SK-N-SH treated with all-trans-retinoic acid at 6 μM for 48 hours (cell line): ENCODE data around the gene SCUBE2.
"Not testable (repeated sequence)": the region's sequence is repeated elsewhere in the genome, so short reads cannot be mapped to it uniquely, and the experiment has no call there.

Experiments used
- ATAC-seq: fragments of 200-7000 bp; cut with Tn5 transposase; 3 replicates; pipeline ENCODE4 v1.9.1; 2020; ENCODE audit warnings: mild to moderate bottlenecking, moderate library complexity
- BACH2 ChIP-seq: fragments of 250-450 bp; sonication (Bioruptor Pico); IDR thresholded peaks from 2 replicates; pipeline ENCODE4 v1.9.0; 2021; ENCODE audit warnings: mild to moderate bottlenecking, borderline replicate concordance
- CSDC2 ChIP-seq: fragments of 250-450 bp; sonication (Bioruptor Pico); IDR thresholded peaks from 2 replicates; pipeline ENCODE4 v1.5.0; 2020; ENCODE audit warnings: mild to moderate bottlenecking, moderate library complexity
- ISL1 ChIP-seq: fragments of 250-450 bp; sonication (Bioruptor Pico); IDR thresholded peaks from 2 replicates; pipeline ENCODE4 v2.1.2; 2022; ENCODE audit warnings: mild to moderate bottlenecking, moderate library complexity
- PPARA ChIP-seq: fragments of 250-450 bp; sonication (Bioruptor Pico); IDR thresholded peaks from 2 replicates; pipeline ENCODE4 v1.5.0; 2020; ENCODE audit warnings: mild to moderate bottlenecking, borderline replicate concordance
- TCF4 ChIP-seq: fragments of 250-450 bp; sonication (Bioruptor Pico); IDR thresholded peaks from 2 replicates; pipeline ENCODE4 v1.8.0; 2021; ENCODE audit warnings: mild to moderate bottlenecking, moderate library complexity, borderline replicate concordance
- TOX ChIP-seq: fragments of 250-450 bp; sonication (Bioruptor Pico); IDR thresholded peaks from 2 replicates; pipeline ENCODE4 v1.8.0; 2021; ENCODE audit warnings: mild to moderate bottlenecking, moderate library complexity, borderline replicate concordance
- ZC3H10 ChIP-seq: fragments of 250-450 bp; sonication (Bioruptor Pico); IDR thresholded peaks from 2 replicates; pipeline ENCODE4 v1.5.1; 2021; ENCODE audit warnings: mild to moderate bottlenecking, moderate library complexity
- ZFP30 ChIP-seq: fragments of 450-650 bp; formaldehyde crosslinking; IDR thresholded peaks from 2 replicates; pipeline ENCODE4 v1.5.0; 2022; ENCODE audit warnings: mild to moderate bottlenecking, moderate library complexity
- ZNF565 ChIP-seq: fragments of 450-650 bp; formaldehyde crosslinking; conservative IDR thresholded peaks from 2 replicates; pipeline ENCODE4 v1.5.0; 2020; ENCODE audit warnings: low read depth, mild to moderate bottlenecking, moderate library complexity
- ZNF8 ChIP-seq: fragments of 450-650 bp; formaldehyde crosslinking; IDR thresholded peaks from 2 replicates; pipeline ENCODE4 v1.5.0; 2020; ENCODE audit warnings: mild to moderate bottlenecking, moderate library complexity
- TF ChIP-seq, protein P1 (sequence below): fragments of 250-450 bp; sonication (Bioruptor Pico); IDR thresholded peaks from 2 replicates; pipeline ENCODE4 v1.5.1; 2021; ENCODE audit warnings: mild to moderate bottlenecking, moderate library complexity
- TF ChIP-seq, protein P2 (sequence below): fragments of 250-450 bp; sonication (Bioruptor Pico); IDR thresholded peaks from 2 replicates; pipeline ENCODE4 v1.5.1; 2020; ENCODE audit warnings: low read depth, mild to moderate bottlenecking, moderate library complexity
- TF ChIP-seq, protein P3 (sequence below): fragments of 250-450 bp; sonication (Bioruptor Pico); IDR thresholded peaks from 2 replicates; pipeline ENCODE4 v1.8.0; 2020; ENCODE audit warnings: mild to moderate bottlenecking, moderate library complexity, borderline replicate concordance
- TF ChIP-seq, protein P4 (sequence below): fragments of 250-450 bp; sonication (Bioruptor Pico); IDR thresholded peaks from 2 replicates; pipeline ENCODE4 v1.5.0; 2020; ENCODE audit warnings: mild to moderate bottlenecking, moderate library complexity
- TF ChIP-seq, protein P5 (sequence below): fragments of 250-450 bp; sonication (Bioruptor Pico); IDR thresholded peaks from 2 replicates; pipeline ENCODE4 v1.8.0; 2021; ENCODE audit warnings: low read depth, mild to moderate bottlenecking, moderate library complexity, borderline replicate concordance

SCUBE2 gene

DNA sequence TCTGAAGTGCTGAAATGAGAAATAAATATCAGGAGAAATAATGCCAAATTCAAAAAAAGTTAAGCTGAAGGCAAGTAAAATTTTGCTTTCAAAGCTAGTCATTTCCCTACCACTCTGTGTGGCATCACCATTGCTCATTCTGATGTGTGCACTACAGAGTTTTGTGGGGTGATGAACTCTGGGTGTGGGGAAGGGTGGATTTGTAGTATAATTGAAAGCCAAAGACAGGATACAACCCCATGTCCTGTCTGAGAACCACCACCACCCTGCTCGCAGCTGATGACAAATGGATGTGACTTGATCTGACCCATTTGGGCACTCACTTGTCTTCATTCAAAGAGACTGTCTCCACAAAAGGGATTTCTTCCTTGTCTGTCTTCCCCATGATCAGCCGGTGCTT lies 107.8 kb downstream of the SCUBE2 start (continued):
- TF ChIP-seq, protein P1, sequence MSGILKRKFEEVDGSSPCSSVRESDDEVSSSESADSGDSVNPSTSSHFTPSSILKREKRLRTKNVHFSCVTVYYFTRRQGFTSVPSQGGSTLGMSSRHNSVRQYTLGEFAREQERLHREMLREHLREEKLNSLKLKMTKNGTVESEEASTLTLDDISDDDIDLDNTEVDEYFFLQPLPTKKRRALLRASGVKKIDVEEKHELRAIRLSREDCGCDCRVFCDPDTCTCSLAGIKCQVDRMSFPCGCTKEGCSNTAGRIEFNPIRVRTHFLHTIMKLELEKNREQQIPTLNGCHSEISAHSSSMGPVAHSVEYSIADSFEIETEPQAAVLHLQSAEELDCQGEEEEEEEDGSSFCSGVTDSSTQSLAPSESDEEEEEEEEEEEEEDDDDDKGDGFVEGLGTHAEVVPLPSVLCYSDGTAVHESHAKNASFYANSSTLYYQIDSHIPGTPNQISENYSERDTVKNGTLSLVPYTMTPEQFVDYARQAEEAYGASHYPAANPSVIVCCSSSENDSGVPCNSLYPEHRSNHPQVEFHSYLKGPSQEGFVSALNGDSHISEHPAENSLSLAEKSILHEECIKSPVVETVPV, result no peak
- TF ChIP-seq, protein P2, sequence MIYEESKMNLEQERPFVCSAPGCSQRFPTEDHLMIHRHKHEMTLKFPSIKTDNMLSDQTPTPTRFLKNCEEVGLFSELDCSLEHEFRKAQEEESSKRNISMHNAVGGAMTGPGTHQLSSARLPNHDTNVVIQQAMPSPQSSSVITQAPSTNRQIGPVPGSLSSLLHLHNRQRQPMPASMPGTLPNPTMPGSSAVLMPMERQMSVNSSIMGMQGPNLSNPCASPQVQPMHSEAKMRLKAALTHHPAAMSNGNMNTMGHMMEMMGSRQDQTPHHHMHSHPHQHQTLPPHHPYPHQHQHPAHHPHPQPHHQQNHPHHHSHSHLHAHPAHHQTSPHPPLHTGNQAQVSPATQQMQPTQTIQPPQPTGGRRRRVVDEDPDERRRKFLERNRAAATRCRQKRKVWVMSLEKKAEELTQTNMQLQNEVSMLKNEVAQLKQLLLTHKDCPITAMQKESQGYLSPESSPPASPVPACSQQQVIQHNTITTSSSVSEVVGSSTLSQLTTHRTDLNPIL, result no peak
- no peak for TF ChIP-seq ZNF565 (CRISPR knock-in tag)

DNA sequence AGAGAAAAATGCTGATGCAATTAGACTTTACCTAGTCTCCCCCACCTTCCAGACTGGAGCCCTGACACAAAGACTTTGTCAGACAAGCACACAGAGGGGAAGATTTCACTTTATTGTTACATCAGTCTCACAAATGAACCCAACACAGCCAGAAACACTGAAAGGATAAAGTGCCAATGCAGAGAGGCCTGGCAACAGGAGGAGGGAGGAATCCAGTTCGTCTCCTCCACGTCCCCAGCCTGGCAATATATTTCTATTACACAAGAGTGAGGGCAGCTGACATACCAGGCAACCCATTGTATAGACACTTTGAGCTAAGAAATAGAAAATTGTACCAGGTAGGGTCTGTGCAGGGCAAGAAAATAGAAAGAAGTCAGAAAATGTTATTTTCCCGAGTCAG lies 110.9 kb downstream of the SCUBE2 start:
- ATAC-seq, result no peak
- TF ChIP-seq BACH2 (CRISPR knock-in tag), result no peak
- TF ChIP-seq, protein P3, sequence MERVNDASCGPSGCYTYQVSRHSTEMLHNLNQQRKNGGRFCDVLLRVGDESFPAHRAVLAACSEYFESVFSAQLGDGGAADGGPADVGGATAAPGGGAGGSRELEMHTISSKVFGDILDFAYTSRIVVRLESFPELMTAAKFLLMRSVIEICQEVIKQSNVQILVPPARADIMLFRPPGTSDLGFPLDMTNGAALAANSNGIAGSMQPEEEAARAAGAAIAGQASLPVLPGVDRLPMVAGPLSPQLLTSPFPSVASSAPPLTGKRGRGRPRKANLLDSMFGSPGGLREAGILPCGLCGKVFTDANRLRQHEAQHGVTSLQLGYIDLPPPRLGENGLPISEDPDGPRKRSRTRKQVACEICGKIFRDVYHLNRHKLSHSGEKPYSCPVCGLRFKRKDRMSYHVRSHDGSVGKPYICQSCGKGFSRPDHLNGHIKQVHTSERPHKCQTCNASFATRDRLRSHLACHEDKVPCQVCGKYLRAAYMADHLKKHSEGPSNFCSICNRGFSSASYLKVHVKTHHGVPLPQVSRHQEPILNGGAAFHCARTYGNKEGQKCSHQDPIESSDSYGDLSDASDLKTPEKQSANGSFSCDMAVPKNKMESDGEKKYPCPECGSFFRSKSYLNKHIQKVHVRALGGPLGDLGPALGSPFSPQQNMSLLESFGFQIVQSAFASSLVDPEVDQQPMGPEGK (CRISPR knock-in tag), result no peak
- TF ChIP-seq, protein P4, sequence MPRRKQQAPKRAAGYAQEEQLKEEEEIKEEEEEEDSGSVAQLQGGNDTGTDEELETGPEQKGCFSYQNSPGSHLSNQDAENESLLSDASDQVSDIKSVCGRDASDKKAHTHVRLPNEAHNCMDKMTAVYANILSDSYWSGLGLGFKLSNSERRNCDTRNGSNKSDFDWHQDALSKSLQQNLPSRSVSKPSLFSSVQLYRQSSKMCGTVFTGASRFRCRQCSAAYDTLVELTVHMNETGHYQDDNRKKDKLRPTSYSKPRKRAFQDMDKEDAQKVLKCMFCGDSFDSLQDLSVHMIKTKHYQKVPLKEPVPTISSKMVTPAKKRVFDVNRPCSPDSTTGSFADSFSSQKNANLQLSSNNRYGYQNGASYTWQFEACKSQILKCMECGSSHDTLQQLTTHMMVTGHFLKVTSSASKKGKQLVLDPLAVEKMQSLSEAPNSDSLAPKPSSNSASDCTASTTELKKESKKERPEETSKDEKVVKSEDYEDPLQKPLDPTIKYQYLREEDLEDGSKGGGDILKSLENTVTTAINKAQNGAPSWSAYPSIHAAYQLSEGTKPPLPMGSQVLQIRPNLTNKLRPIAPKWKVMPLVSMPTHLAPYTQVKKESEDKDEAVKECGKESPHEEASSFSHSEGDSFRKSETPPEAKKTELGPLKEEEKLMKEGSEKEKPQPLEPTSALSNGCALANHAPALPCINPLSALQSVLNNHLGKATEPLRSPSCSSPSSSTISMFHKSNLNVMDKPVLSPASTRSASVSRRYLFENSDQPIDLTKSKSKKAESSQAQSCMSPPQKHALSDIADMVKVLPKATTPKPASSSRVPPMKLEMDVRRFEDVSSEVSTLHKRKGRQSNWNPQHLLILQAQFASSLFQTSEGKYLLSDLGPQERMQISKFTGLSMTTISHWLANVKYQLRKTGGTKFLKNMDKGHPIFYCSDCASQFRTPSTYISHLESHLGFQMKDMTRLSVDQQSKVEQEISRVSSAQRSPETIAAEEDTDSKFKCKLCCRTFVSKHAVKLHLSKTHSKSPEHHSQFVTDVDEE (CRISPR knock-in tag), result no peak
- TF ChIP-seq, protein P5, sequence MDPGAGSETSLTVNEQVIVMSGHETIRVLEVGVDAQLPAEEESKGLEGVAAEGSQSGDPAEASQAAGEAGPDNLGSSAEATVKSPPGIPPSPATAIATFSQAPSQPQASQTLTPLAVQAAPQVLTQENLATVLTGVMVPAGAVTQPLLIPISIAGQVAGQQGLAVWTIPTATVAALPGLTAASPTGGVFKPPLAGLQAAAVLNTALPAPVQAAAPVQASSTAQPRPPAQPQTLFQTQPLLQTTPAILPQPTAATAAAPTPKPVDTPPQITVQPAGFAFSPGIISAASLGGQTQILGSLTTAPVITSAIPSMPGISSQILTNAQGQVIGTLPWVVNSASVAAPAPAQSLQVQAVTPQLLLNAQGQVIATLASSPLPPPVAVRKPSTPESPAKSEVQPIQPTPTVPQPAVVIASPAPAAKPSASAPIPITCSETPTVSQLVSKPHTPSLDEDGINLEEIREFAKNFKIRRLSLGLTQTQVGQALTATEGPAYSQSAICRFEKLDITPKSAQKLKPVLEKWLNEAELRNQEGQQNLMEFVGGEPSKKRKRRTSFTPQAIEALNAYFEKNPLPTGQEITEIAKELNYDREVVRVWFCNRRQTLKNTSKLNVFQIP (CRISPR knock-in tag), result no peak

DNA sequence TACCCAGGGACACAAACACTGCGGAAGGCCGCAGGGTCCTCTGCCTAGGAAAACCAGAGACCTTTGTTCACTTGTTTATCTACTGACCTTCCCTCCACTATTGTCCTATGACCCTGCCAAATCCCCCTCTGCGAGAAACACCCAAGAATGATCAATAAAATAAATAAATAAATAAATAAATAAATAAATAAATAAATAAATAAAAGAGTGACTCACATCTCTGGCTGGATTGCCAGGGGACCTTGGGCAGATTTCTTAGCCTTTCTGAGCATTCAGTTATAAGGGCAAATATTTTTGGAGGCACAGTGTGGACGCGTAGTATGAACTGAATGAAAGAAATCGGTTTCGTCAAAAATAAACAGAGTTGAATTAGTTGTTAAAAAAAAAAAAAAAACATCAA lies 112.0 kb downstream of the SCUBE2 start:
- not testable (repeated sequence) for ATAC-seq

DNA sequence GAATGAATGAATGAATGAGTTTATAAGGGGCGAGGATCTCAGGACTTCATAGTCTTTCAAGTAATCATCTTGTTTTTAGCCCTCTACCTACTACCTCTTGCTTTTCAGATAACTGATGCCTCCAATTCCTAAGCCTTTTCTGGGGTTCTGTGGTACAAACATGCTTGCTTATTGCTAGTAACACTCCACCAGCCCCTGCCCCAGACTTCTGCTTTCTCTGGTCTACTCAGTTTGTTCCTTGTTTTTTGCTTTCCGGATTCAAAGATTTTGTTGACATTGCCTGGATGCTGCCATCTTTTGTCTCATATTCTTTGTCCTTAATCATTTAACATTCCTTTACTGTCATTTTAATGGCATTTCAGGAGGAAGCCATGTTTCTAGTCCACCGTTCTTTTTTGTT lies 118.3 kb downstream of the SCUBE2 start:
- ATAC-seq, result no peak
- TF ChIP-seq ZFP30 (CRISPR knock-in tag) (no peak), TCF4 (no peak), ZC3H10 (CRISPR knock-in tag) (no peak), PPARA (CRISPR knock-in tag) (no peak), CSDC2 (CRISPR knock-in tag) (no peak), TOX (CRISPR knock-in tag) (no peak), ZNF8 (no peak), ISL1 (CRISPR knock-in tag) (no peak)
- TF ChIP-seq, protein P2, result no peak
- TF ChIP-seq, protein P1, result no peak
- TF ChIP-seq, protein P3 (CRISPR knock-in tag), result no peak
